ENCODE results near the gene ADGRL1. TPM values are rescaled to one million over a fixed set of nuclear protein-coding genes. Genes with fewer than 3 reads are reported as not detected.

ADGRL1 gene
- total and polyA plus RNA-seq, 3 donors from 2014 or later = 23.8 to 57.2 (median 45.0) TPM

DNA sequence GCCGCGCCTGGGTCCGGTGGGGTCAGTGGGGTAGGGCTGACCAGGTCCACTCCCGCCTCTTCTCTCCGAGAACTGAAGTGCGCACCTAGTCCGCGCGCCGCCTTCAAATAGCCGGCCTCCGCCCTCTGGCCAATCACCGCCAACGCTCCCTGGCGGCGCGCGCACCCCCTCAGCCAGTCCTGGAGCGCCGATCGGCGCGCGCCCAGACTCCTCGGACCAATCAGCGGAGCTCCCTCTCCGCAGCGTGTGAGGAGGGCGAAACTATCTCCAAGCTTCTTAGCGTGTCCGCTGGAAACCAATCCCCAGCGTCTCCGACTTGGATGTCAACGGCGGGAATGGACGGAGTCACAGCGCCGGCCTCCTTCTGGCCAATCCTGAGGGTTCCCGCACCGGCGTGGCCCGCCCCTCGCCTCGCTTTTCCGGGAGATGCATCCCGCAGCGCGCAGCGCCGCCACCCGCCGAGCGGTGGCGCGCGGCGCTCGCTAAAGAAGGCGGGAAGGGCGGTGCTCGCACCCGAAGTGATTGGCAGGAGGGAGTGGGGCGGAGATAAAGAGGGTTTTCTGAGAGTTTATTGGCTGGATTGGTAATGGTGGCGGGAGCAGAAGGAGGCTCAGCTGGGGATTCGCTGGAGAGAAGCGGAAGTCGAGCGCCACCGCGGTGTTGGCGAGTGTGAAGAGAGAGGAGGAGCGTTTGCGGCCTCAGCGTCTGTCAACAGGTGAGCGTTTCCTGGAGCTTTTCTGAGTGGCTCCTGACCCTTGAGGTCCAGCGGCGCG lies 69.3 kb downstream of the ADGRL1 start, which contains the start of gene ASF1B:
ASF1B (minus strand) TSS at position 81 of the 773 bp plus-strand sequence. CDS start 133 bp downstream, outside the sequence.
- Histone ChIP-seq H3K27ac (peak within 1 kb of the TSS; percentile 91 to 92), H3K4me1 (peaks cover 25% of the 10 kb centered on the region), H3K9me3 (no peaks in the 10 kb centered on the region), H3K4me3 (peak within 1 kb of the TSS; percentile 68 to 83), H3K36me3 (ENCODE audit: low read depth, missing control alignments) (no peaks in the 10 kb centered on the region), H3K27me3 (no peaks in the 10 kb centered on the region)
- DNase-seq = peak; percentile 100
- TF ChIP-seq CTCF (IDR thresholded peaks at IDR 0.05) (peak; percentile 74 to 96 (median 95)), POLR2A (IDR thresholded peaks at IDR 0.05) (no peak)
- WGBS, 2 donors = 0 to 1% methylated on average over 10 to 75 of the region's 78 CpGs
- intact Hi-C loops (cut with DNase I; ENCODE audit: low total_unique reads) = no loop called here

DNA sequence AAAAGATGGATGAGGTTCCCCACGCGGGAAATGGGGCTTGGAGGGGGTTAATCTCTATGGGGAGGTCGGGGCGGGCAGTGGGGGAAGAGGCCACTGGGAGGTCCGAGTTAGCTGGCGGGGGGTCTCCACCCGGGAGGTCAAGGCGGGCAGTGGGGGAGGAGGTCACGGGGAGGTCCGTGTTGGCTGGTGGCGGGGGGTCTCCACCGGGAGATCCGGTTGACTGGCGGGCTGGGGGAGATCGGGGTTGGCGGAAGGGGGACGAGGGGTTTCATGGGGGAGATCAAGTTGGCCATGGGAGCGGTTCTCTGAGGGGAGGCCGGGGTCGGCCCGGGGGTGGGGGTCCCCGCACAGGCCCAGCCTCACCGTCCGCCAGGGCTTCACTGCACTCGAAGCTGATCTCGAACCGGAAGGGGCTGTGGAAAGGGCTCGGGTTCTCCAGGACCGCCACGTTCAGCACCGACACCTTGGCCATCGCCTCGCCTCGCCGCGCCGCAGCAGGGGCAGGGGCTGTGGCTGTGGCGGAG lies 69.9 kb downstream of the ADGRL1 start:
- intact Hi-C loops (cut with DNase I; ENCODE audit: low total_unique reads) = no loop called here

GRCh38 chr19:14135355-14135754 lies 70.6 kb downstream of the ADGRL1 start:
- H3K27ac ChIP-seq = no peak overlapping the region
- peak overlapping the region; percentile 50 to 83 for H3K4me3 ChIP-seq
- intact Hi-C loops (cut with DNase I; ENCODE audit: low total_unique reads) = no loop called here
- no peaks in the 10 kb centered on the region for H3K36me3 ChIP-seq (ENCODE audit: low read depth, missing control alignments)
- H3K27me3 ChIP-seq = no peaks in the 10 kb centered on the region
- no peak for DNase-seq
- no peaks in the 10 kb centered on the region for H3K9me3 ChIP-seq
- WGBS, 2 donors = 29 to 31% methylated on average over 6 of the region's 6 CpGs
- H3K4me1 ChIP-seq = peaks cover 25% of the 10 kb centered on the region
- no peak for TF ChIP-seq CTCF (IDR thresholded peaks at IDR 0.05)
- no peak for TF ChIP-seq POLR2A (IDR thresholded peaks at IDR 0.05)

More for the DNA sequence above, 69.9 kb downstream of the ADGRL1 start:
- Histone ChIP-seq H3K9me3 (no peaks in the 10 kb centered on the region), H3K36me3 (ENCODE audit: low read depth, missing control alignments) (no peaks in the 10 kb centered on the region), H3K27ac (peak overlapping the region; percentile 36 to 39), H3K27me3 (no peaks in the 10 kb centered on the region), H3K4me3 (peak overlapping the region; percentile 50 to 83), H3K4me1 (peaks cover 25% of the 10 kb centered on the region)
- peak; percentile 24 for DNase-seq
- no peak for TF ChIP-seq POLR2A (IDR thresholded peaks at IDR 0.05)
- TF ChIP-seq CTCF (IDR thresholded peaks at IDR 0.05) = no peak
- 1 to 3% methylated on average over 9 to 34 of the region's 38 CpGs for WGBS, 2 donors

DNA sequence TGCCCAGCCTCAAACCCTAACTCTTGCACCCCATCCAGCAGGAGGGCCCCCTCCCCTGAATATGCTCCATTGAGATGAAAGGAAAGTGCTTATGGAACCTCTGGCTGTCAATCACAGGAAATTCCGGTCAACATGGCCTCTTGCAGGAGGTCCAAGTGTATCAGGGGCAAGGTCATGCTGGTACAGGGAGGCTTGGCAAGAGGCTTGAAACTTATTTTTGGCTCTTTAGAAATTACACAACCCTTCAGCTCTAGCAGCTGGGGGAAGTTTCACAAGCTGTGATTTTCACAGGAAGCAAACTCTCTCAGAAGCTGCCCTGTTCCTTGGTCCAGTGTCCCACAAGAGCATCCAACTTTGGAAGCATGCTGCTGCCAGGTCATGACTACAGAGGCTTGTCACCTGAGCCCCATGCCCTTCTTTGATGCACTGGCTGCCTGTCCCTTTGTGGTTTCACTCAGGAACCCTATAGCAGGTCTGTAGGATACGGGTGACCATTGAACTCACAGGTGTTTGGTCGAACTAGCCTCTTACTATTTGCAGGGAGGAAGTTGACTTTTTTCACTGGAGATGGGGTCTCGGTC lies 78.0 kb downstream of the ADGRL1 start:
- TF ChIP-seq CTCF (IDR thresholded peaks at IDR 0.05) (no peak), POLR2A (IDR thresholded peaks at IDR 0.05) (no peak)
- H3K27me3 ChIP-seq = no peaks in the 10 kb centered on the region
- no peak overlapping the region for H3K4me3 ChIP-seq
- H3K9me3 ChIP-seq = no peaks in the 10 kb centered on the region
- DNase-seq = no peak
- intact Hi-C loops (cut with DNase I; ENCODE audit: low total_unique reads) = no loop called here
- H3K27ac ChIP-seq = peak overlapping the region in 1 of 2 donors; percentile 14
- 56 to 74% methylated on average over 3 to 4 of the region's 4 CpGs for WGBS, 2 donors
- peaks cover 3% of the 10 kb centered on the region for H3K4me1 ChIP-seq
- no peaks in the 10 kb centered on the region for H3K36me3 ChIP-seq (ENCODE audit: low read depth, missing control alignments)
